HG02588 (cell line): ENCODE measurements around the gene SIAH2.

Experiments
- ATAC-seq: cut with Tn5 transposase; IDR thresholded peaks from one replicate; pipeline ENCODE4 v1.9.1; 2021; ENCODE audit warnings: mild to moderate bottlenecking, moderate library complexity; ENCODE audit not compliant: unreplicated experiment

SIAH2 gene

DNA sequence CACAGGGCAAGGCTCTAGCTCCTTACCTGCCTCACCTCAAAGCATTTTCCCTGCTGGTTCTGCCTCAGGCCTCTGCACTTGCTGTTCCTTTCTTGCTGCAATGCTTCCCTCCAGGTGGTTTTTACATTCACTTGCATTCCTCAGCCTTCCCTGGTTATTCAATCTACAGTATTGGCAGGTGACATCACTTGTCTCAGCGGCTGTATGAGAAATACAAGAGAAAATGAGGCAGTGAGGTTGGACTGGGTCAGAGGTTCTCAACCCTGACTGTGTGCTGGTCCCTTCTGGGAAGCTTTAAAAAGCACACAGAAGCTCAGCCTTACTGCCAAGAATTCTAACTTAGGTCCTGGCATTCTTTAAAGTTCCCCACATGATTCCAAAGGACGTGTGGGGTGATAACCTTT is 26.7 kb downstream of the SIAH2 start:
- no peak for ATAC-seq

DNA sequence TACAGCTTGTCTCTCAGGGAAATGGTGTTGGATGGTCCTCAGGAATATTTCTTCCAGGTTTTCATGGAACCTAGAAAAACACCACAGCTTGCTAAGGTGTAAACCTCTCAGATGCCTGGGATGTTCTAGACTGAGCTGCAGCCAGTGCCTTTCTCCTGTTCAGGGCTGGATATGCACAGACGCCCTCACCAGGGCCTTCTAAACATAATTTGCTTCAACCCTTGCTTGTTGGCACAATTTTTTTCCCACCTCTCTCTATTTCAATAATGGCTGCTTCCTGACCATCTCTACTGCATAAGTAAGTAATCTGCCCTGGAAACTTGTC is 28.2 kb downstream of the SIAH2 start:
- no peak for ATAC-seq

DNA sequence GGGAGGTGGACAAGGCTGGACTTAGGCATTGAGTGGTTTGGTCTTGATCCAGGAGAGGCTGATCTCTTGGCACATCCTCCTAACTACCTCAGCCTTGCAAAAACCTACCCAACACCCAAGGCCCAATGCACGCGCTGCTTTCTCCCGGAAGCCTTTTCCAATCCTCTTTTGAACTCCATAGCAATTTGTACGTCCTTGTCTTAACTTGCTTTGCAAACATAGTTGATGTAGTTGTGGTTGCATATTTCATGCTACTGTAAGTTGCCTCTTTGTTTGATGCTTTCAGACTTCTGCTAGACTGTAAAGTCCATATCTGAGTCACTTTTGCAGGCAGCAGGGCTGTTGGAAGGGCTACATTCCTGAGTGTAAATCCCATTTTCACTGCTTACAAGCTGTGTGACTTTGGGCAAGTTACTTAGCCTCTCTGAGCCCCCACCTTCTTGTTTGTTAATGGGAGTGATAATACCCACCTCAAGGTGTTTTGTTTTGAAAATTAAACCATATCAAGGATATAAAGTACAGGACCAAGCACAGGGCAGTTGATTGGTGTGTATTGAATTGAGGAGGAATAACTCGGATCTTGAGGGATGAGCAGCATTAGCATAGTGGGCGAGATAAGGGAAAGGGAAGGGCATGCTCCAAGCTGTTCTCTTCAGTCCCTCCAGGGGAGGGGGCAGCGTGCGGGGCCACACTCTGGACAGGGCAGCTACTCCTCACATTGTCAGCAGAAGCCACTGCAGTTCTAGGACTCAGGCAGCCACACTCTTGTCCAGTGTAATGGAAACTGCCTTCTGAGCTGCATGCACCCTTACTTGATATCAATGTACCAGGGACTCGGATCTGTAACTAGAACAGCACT is 28.8 kb downstream of the SIAH2 start:
- no peak for ATAC-seq

DNA sequence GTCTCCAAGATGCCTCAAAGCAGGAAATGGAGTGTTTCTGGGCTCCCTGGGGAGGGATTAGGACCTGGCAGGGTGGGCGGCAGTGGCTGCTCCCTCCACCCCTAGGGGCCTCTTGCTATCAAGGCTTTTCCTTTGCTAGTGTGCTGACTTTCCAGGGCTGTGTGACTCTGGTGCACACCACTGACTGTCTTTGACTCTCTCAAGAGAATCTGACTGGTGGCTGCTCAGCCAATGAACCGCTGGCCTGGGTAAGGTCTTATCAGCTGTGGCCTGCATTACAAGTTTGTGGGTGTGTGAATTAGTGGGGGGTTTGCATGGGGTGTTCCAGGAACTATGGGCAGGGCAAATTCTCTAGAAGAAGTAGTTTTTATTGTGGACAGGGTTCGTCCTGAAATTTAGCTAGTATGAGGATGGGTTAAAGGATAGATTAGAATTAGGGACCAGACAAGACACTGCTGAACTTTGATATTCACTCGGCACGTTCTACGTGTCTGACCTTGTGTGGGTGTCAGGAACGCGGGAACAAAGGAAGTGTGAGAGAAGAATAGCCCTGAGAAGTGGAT is 29.5 kb downstream of the SIAH2 start:
- ATAC-seq: no peak

DNA sequence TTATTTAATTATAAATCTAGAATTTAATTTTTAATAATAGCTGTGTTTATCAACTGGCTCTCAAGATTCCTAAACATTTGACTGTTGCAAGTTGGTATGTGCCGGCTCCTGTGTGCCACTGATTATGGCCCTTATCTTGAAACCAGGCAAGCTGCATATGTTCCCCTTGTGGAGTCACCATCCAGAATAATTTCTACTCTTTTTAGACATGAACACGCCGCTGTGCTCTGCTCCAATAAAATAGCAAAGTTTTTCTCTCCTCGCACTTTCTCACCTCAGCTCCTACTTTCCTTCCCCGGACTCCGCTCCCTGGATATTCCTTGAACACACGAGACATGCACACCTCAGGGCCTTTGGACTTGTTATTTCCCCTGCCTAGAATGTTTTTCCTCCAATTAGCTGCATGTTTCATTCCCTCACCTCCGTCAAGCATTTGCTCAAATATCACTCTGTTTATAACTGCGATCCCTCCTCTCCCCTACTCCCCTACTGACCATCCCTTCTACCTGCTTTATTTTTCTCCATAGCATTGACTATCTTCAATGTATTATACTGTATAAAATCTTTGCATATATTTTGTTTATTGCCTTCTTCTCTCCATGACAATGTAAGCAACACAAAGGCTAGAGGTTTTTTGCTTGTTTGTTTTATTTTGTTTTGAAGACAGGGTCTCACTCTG is 33.1 kb downstream of the SIAH2 start:
- no peak for ATAC-seq

DNA sequence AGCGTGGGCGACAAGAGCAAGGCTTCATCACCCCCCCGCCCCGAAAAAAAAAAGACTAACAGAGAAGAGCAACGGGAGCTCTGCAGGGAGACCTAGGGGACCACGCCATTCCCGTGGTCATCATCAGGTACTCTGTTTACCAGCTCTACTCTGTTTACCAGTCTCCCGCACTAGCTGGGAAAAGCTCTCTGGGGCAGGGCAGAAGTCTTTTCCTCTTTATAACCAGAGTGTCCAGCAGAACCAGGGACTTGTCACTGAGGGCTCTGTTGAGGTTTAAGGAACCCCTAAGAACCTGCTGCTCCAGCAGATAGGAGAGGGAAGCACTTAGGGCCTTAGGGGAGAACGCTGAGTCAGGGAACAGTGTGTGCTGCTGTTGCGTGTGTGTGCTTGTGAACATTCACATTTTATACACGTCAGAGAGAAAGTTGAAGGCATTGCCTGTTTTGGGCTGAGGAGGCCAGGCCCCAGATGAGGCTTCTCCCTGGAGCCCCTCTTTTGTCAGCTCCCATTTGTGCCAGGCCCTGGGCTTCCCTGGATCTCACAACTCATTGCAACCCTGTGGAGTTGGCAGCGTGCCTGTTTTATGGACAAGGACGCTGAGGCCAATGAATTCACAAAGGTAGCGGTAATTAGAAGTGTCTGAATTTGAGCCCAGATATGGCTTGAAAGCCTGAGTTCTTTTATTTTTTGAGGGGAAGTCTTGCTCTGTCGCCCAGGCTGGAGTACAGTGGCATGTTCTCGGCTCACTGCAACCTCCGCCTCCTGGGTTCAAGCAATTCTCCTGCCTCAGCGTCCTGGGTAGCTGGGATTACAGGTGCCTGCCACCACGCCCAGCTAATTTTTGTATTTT is 35.1 kb downstream of the SIAH2 start:
- no peak for ATAC-seq

DNA sequence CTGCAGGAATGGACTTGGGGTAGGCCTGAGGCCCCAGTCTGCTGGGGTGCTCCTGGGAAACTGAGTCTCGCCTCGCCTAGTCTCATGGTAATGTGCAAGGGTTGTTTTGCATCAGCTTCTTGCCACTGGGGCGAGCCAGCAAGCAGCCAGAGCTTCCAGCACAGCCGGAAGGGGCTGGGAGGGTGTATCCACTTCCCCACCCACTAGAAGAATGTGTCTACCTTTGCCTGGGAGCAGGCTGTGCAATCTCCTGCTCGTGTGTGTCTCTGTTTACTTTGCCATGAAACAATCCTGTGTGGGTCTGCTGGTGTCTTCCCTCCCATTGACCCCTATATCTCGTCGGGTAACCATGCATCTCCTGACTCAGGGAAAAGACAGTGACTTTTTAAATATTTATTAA is 37.4 kb downstream of the SIAH2 start:
- no peak for ATAC-seq

DNA sequence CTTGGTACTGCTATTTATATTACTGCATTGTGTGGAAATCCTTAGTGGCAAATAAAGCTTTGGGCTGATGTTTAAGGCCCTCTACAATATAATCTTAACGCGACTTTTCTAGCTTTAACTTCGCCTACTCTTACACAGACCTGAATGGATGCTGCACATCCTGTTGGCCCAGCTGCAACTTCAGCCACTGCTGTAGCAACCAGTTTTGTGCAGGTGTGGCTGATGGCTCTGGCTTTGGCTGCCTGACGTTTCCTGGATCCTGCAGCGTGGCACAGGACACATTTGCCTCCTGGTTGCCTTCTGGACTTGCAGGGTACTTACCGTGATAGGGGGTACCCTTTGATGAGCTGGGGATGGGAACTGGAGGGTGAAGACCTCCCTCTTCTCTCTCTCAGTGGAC is 39.0 kb downstream of the SIAH2 start:
- no peak for ATAC-seq

DNA sequence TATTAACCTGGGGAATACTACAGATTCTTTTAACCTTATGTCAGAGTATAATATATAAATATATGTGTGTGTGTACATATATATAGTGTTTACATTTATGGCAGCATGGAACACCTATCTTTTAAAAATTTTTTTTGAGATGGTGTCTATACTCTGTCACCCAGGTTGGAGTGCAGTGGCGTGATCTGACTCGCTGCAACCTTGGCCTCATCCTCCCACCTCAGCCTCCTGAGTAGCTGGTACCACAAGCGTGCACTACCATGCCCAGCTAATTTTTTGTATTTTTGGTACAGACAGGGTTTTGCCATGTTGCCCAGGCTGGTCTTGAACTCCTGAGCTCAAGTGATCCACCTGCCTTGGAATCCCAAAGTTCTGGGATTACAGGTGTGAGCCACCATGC is 40.7 kb downstream of the SIAH2 start:
- no peak for ATAC-seq

DNA sequence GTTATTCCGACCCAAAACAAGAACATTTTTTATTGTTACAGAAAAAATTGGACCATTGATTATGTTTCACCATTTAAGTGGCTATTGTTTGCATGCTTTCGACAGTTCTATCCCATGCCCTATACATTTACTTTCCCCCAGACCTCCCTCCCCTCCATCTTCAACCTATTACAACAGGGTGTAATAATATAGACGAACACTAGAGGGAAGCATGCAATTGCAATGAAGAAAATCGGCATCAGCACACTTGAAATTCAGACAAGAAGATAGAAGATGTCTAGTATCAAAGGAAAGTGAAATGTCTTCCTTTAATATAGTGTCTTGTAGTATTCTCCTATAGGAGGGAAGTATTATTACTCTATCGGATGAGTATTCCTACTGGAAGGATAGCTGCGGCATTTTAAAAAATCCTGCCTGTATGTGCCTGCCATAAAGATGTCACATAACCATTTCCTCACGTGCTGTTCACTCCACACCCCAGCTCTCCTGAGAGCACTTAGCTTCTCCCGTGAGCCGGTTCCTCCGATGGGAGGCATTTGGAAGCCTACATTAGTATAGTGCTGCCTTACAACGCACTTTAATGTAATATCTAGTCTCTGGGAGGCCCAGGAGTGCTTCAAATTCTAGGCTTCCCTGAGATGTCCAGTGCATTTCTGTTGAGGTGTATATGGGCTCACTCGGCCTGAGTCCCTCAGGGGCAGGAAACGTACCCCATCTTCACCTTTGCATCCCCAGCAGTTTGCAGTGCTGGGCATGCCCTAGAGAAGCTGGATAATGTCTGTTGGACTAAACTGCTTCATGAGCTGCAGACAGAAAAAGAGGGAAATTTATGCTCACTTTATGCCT is 41.5 kb downstream of the SIAH2 start:
- peak; percentile 74 for ATAC-seq

DNA sequence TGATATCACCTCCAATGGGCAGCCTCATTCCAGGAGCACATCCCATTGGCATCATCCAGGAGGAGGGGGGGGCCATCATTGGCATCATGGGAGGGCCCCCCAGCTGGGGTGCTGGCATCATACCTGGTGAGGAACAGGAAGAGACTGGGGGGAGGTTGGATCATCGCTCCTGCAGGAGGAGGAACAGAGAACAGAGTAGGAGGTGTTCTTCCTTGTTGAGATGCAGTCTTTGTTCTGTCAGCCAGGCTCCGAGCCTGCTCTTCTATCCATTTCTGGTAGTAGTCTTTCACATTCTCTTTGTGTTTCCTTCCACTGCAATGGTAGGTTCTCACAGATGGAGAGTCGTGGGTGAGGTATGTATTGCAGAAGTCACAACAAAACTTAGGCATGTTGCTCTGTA is 42.5 kb downstream of the SIAH2 start:
- no peak for ATAC-seq

DNA sequence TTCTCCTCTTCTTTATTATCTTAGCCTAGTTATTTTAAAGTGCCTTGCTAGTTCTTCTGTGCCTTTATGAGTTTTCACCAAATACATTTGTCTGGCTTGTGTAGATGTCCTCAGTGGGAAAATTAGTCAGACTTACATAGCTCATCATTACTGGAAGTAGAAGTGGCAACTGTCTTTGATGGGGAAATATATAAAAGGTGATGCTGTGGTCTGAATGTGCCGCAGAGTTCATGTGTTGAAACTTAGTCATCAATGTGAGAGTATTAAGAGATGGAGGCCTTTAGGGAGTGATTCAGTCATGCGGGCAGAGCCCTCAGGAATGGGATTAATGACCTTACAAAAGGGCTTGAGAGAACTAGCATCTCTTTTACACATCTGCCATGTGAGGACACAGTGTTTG is 52.9 kb downstream of the SIAH2 start:
- ATAC-seq: no peak

DNA sequence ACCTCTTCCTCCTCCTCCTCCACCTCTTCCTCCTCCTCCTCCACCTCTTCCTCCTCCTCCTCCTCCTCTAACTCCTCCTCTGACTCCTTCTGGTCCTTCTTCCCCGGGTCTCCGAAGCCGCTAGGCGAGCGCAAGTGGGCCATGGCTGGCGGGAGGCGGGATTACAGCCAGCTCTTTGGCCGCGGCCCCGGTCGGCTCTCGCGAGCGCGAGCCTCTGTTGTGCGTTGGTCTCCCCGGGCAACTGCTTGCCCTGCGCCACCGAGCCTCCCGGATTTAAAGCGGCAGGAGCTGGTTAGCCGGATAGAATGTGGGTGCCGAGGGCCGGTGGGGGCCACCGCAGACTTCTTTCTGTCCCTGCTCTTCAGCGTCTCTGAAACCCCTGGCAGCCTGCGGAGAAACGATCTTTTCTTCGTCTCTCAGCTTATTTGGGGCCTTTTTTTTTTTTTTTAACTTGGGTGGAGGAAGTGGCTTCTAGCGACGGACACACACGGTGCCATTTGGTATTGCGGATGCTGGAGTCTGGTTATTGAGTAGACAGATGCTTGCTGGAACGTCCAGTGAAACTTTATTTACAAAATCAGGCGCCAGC is 59.1 kb downstream of the SIAH2 start, which contains the start of gene ERICH6:
Gene ERICH6 (minus strand): TSS at position 165 of the 589 bp plus-strand sequence. CDS start 22 bp downstream, at position 143.
- peak; percentile 100 for ATAC-seq

DNA sequence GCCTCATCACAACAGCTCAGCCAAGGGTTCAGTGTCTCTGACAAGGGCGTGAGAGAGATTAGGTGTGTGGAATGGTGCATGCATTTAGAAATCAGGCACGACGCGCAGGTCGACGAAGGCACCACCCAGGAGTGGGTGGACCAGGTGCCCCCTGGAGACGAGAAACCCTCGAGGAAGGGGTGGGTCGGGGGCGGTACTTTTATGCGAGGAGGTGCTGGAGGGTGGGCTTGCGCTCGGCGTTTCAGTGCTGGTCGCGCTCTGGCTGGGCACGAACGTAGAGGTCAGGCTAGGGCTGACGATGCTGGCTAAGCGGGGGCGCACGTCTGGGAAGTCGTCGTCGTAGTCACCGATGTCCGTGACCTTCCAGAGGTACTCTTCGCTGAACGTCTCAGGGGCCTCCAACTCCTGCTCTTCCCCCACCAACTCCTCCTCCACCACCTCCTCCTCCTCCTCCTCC is 59.6 kb downstream of the SIAH2 start:
- ATAC-seq: peak; percentile 34

DNA sequence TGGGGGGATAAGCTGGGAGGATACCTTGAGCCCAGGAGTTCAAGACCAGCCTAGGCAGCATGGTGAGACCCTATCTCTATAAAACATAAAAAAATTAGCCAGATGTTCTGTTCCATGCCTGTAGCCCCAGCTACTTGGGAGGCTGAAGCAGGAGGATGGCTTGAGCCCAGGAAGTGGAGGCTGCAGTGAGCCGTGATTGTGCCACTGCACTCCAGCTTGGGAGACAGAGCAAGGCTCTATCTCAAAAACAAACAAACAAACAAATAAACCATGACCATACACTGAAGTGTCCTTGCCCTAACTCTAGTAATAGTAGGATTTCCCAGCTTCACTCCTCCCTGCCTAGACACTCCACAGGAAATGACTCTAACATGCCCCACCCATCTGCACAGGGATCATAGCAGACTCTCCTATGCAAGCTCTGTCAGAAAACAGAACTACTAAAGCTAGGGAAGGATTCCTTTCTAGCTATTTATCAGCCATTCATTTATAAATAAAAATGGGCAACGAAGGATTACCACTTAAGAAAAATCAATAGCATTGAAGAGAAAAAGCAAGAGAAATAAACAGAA is 63.8 kb downstream of the SIAH2 start:
- ATAC-seq: no peak

DNA sequence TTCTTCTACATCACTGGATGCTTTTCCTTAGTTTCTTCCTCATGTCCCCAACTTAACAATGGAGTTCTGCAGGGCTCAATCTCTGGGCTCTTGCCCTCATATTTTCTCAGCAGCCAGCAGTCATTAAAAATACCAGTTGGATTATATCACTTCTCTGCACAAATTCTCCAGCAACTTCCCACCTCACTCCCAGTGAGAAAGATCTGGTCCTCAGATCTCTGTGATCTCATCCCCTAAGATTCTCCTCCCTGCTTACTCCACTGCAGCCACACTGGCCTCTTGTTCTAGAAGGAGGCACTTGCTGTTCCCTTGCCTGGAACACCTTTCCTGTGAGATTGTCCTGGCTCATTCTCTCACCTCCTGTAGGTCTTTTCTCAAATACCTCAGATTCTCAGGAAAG is 65.3 kb downstream of the SIAH2 start:
- no peak for ATAC-seq

DNA sequence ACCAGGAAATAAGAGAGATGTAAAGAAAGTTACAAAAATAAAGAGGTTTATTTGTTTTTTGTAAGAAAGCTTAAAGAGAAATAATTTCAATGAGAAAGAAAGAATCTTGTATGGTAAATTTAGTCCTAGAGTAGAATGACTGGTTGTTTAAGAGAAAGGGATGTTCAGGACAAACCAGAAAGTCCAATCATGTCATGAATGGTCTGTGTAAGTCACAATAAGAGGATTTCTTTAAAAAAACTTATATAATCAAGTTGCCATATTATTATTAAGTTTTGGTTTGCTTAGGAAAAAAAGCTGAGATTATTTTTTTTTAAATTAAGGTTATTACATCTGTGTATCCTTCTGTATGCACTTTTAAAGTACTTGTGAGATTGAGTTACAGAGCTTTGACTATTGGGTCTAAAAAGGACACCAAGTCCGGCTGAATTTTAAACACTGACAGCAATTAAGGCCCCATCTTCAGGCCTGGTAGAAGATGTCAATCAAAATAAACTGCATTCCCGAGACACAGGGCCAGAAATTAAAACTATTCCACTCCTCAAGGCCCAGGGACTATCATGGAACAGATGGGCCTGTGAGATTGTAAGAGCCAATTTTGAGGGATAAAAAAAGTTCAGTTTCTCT is 71.4 kb downstream of the SIAH2 start:
- no peak for ATAC-seq
